NCI-H2196 (cell line): Measurements from ENCODE around the gene DENND5B.
"Not testable (repeated sequence)": the region's sequence is repeated elsewhere in the genome, so short reads cannot be mapped to it uniquely, and the experiment has no call there.

Experiments used
- DNase-seq: peaks from one replicate; lab custom pipeline; 2025; ENCODE audit not compliant: unreplicated experiment; lab: John Stamatoyannopoulos, UW

Gene DENND5B

DNA sequence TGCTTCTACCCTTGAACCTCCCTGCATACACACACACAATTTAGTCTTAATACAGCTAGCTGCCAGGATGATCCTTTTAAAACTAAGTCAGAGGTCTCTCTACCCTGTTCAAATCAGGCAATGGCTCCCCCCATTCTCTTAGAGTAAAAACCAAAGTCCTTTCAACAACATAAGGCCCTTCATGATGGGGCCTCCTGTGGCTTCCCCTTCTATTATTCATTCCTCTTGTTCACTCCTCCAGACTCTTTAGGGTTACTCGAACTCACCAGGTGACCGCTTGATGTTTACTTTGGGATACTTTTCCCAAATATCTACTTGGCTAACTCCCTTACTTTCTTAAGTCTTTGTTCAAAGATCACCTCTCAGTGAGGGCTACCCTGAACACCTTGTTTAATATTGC lies 30.4 kb downstream of the DENND5B start:
- no peak for DNase-seq

DNA sequence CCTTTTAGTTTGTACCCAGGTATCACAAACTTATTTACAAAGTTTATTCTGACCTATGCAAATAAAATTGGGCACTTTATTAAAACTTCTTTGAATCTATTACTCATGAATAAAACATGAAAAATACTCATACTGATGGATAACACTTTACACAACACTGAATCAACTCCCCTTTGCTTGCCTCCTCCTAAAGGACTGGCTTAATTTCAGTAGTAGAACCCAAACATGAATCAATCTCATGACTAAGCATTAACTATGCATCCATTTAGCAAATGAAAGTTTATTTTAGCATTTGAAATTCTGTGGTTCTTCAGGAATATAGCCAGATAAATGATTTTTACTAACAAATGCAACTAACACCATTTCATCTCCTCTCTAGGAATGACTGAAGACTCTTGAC lies 32.4 kb downstream of the DENND5B start:
- DNase-seq: no peak

DNA sequence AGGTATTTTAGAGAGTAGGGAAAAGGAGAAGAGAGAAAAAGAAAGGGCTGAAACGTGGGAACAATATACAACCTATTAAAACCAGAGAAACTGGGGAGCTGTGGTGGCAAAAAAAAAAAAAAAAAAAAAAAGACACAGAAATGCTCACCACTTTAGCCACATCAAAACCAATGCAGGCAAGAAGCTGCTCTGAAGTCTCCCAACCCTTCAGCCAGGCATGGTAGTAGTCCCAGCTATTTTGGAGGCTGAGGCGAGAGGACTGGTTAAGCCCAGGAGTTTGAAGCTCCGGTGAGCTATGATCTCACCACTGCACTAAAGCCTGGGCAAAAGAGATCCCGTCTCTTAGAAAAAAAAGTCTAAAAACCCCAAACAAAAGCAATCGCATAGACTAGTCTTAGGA lies 33.2 kb downstream of the DENND5B start:
- DNase-seq: no peak

DNA sequence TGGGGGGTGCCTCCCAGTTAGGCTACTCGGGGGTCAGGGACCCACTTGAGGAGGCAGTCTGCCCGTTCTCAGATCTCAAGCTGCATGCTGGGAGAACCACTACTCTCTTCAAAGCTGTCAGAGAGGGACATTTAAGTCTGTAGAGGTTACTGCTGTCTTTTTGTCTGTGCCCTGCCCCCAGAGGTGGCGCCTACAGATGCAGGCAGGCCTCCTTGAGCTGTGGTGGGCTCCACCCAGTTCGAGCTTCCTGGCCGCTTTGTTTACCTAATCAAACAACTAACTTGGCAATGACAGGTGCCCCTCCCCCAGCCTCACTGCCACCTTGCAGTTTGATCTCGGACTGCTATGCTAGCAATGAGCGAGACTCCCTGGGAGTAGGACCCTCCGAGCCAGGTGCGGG lies 35.5 kb downstream of the DENND5B start:
- not testable (repeated sequence) for DNase-seq

DNA sequence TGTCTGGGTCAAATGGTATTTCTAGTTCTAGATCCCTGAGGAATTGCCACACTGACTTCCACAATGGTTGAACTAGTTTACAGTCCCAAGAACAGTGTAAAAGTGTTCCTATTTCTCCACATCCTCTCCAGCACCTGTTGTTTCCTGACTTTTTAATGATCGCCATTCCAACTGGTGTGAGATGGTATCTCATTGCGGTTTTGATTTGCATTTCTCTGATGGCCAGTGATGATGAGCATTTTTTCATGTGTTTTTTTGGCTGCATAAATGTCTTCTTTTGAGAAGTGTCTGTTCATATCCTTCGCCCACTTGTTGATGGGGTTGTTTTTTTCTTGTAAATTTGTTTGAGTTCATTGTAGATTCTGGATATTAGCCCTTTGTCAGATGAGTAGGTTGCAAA lies 40.3 kb downstream of the DENND5B start:
- not testable (repeated sequence) for DNase-seq

DNA sequence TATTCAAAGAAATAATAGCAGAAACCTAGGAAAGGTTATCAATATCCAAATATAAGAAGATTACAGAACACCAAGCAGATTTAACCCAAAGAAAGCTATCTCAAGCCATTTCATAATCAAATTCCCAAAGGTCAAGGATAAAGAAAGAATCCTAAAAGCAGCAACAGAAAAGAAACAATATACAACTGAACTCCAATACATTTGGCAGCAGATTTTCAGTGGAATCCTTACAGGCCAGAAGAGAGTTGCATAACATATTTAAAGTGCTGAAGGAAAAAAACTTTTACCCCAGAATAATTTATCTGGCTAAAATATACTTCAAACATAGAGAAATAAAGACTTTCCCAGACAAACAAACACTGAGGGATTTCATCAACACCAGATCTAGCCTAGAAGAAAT lies 54.3 kb downstream of the DENND5B start:
- no peak for DNase-seq

DNA sequence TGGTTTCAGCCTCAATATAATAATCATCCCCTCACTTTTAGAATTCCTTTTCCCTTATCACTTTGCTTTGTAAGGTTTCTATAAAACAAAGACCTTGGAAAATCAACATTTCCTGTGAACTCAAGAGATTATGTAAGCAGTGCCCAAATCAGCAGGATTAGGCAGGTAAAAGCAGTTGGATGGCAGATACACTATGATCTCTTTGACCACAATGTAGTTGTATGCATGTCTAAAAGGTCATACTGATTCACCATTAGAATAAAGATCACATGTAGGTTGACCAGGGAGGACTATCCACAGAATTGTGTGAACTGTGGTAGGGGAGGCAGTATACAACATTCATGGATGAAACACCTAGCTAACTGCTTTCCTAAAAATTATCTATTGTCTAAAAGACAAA lies 57.5 kb downstream of the DENND5B start:
- DNase-seq: no peak

DNA sequence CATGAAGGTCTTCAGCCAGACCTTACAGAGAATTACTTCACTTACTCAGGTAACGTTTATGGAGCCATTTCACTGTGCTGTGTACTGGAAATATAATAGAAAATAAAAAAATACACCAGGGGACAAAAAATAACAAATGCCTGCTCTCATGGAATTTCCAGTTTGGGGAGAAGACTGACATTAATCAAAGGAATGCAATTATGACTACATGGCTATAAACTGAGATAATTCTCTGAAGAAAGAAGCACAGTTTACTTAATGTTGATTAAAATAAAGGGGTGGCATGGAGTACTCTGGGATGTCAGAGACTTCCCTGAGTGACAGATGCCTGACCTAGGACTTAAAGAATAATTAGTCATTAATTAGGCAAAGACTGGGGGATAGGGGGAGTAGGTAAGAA lies 59.0 kb downstream of the DENND5B start:
- DNase-seq: no peak

DNA sequence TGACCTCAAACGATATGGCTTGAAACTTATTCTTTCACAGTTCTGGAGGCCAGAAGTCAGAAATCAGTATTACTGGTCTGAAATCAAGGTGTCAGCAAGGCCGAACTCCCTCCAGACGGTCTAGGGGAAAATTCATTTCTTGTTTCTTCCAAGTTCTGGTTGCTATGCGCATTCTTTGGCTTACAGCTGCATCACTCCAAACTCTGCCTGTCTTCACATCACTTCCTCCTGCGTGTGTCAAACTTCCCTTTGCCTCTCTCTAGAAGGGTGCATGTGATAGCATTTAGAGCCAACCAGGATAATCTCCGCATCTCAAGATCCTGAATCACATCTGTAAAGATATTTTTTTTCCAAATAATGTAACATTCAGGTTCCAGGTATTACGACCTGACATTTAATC lies 62.8 kb downstream of the DENND5B start:
- no peak for DNase-seq

DNA sequence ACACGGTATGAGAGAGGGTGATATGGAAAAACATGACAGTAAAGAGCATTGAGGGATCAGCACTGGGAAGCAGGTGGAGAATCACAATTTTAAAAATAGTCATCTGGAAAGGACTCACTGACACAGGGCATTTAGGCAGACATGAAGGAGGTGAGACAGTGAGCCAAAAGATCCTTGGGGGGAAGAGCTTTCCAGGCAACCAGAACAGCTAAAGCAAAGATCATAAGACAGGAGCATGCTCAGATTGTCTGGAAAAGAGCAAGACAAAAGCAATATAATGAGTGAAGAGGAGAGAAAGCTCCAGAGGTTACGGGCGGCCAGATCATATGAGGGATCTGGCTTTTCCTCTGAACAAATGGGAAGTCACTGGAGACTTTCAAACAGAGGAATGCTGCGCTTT lies 63.9 kb downstream of the DENND5B start:
- no peak for DNase-seq

DNA sequence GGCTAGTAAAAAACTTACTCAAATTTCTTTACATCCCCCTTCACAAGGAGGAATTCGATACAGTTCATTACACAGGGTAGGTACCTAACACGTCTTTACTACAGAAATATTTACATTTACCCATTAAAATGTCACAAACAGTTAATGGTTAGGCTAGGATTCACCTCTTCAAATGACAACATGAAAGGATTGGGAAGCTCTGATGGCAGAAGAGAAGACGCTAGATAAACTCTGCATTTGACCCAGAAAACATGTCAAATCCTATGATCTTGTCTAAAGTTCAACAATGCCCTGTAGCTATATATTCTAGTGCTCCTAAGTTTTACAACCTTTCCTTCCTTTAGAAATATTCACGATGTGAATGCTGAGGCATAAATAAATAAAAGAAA lies 64.8 kb downstream of the DENND5B start:
- no peak for DNase-seq

DNA sequence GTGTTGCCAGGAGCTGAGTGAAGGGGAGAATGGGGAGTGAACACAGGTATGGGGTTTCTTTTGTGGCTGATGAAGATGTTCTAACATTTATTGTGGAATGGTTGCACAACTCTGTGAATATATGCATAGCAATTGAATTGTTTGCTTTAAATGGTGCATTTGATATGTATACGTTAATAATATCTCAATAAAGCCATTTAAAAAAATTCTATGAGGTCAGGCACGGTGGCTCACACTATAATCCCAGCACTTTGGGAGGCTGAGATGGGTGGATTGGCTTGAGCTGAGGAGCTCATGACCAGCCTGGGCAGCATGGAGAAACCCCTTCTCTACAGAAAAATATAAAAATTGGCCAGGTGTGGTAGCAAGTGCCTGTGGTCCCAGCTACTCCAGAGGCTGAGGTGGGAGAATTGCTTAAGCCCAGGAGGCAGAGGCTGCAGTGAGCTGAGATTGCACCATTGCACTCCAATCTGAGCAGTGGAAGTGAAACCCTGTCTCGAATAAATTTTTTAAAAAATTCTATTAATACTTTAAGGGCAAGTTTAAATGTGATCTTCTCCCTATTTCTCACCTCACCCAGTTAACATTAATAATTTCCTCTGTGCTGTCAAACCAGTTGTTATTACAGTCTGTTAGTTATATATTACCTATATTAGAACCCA lies 65.3 kb downstream of the DENND5B start:
- DNase-seq: no peak

DNA sequence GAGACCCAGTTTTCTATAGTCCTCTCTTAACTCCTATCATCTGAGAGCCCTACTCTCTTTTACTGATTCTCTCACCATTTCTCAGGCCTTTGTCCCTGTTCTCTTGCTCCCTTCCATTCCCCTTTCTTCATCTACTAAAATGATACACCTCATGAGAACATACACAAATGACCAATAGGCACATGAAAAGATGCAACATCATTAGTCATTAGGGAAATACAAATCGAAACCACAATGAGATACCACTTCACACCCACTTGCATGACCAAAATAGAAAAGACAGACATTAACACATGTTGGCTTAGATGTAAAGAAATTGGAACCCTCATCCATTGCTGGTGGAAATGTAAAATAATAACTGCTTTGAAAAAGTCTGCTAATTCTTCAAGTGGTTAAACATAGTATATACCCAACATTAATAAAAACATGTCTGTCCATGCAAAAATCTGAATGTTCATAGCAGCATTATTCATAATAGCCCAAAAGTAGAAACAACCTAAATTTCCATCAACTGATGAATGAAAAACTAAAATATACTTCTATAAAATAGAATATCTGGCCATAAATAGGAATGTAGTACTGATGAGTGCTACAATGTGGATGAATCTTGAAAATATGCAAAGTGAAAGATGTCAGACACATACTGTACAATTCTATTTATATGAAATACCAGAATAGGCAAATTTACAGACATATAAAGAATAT lies 66.0 kb downstream of the DENND5B start:
- DNase-seq: no peak

DNA sequence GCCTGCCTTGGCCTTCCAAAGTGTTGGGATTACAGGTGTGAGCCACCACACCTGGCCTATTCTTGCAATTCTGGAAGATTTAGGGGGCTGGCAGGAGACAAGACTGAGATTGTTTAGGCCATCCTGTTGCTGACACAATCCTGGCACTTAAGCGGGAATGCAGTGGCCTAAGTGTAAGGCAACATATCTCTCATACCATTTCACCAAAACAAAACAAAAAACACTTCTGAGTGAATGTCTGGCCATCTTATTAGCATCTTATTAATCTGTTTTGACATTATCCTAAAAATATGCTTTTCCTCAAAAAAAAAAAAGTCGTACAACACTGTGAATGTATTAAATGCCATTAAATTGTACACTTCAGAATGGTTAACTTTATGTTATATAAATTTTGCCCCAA lies 67.6 kb downstream of the DENND5B start:
- no peak for DNase-seq

DNA sequence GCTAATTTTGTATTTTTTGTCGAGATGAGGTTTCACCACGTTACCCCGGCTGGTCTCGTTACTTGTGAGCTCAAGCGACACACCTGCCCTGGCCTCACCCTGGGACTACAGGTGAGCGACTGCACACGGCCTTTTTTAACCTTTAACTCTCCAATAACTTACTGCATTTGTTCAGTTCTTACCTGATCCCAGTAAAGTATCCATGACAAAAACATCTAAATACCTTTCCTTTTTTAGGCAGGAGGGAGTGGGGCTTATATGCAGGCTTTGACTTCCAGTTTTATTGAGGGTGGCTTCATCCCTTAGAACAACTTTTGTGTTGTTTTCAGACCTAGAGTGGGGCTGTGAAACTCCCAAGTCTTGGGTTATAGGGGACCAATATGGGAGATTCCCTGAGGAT lies 68.3 kb downstream of the DENND5B start:
- no peak for DNase-seq

DNA sequence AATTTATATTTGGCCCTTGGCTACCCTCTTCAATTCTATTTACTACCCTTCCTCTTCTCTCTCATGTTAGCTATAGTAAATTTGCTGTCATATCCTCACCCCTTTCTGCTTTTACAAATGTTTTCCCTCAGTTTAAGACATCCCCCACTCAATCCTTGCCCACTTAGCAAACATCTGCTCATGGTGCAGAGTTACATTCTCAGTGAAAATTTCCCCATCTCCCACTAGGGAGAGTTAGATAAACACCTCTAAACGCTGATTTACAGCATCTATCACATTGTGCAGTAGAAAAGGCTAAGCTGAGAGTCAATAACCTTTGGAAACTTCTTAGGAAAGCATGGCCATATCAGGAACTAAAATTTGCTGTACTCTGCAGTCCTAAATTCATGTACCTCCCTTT lies 69.0 kb downstream of the DENND5B start:
- DNase-seq: no peak

DNA sequence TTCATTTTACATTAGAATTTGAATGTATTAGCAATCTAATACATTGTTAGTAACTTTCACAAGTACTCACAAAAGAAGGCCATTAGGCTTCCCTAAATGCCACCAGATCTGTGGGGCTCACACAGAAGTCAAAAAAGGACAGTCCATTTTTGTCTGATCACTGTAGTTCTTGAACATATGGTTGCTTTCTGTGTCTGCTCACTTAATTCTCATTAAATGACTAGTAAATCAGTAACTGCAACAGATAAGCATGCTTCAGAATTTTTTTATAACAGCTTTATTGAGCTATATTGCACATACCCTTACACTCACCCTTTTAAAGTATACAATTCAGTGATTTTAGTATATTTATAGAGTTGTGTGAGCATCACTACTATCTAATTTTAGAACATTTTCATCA lies 71.4 kb downstream of the DENND5B start:
- DNase-seq: no peak

DNA sequence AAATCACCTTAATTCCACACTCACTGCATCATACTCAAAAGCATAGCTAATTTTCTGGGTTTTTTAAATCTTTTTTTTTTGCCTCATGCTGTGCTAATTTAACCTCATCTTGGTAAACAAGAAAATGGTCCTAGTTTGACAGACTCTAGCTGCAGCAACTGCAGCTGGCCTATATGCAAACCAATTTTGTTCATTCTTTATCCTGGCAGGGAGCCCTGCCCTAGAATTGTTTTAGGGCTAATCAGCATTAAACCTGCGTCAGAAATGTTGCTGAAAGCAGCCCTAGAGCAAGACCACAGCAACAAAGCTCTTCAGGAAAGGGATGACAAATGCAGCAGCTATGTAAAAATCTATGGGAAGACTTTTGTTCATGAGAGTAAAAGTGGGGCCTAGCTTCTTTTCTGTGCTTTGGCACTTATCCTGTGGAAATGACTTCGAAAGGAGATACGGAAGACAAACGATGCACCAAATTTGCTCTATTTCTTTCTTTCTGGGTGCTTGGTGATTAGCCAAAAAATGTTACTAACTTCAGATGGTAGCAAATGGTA lies 72.2 kb downstream of the DENND5B start:
- DNase-seq: no peak

DNA sequence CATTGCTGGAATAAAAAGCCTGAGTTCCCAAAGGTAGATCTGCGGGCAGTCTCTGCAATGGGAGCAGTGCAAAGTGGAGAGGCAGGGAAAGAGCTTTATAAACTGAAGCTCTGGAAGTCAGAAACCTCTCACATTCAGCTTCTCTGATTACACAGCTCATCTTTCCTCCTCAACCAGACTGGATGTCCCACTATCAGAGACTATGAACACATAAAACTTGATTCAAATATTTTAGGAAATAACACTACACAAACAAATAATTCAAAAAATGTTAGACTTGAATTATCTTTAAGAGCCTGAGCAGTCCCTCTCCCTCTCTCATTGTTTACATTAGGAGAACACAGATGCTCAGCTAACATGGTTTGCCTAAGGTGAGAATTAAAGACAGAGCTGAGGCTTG lies 72.9 kb downstream of the DENND5B start:
- DNase-seq: no peak

DNA sequence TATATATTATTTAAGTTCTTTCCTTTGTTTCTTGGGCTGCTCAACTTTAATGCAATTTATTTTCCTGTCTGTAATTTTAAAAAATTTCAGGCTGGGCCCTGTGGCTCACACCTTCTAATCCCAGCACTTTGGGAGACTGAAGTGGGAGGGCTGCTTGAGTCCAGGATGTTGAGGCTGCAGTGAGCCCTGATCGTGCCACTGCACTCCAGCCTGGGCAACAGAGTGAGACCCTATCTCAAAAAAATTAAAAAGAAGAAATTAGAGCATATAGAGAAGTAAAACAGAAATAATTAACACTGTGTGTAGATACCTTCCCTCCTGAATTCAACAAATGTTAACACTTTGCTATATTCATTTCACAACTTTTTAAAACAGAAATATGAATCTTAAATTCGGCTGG lies 74.2 kb downstream of the DENND5B start:
- DNase-seq: no peak

DNA sequence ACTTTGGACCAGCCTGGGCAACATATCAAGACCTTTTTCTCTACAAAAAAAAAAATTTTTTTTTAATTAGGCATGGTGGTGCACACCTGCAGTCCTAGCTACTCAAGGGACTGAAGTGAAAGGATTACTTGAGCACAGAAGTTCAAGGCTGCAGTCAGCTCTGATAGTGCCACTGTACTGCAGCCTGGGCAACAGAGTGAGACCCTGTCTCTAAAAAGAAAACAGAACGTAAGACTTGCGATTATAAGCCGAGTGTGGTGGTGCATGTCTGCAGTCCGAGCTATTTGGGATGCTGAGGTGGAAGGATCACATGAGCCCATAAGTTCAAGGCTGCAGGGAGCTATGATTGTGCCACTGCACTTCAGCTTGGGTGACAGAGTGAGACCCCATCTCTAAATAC lies 76.0 kb downstream of the DENND5B start:
- DNase-seq: no peak

DNA sequence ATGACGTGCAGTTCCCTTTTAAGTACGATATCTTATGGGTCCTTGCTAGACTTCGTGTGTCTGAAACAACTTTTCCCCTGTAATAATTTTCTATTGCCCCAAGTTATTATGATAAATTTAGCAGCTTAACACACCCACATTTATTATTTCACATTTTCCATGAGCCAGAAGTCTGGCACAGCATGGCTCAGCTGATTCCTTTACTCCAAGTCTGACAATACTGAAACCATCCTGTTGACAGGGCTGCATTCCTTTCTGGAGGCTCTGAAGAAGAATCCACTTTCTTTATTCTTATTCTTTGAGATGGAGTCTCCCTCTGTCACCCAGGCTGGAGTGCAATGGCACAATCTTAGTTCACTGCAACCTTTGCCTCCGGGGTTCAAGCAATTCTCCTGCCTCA lies 80.9 kb downstream of the DENND5B start:
- DNase-seq: no peak
